ENCODE data around the gene TBC1D2B. TPM values are rescaled to one million over a fixed set of nuclear protein-coding genes. Genes with fewer than 3 reads are reported as not detected.

Gene TBC1D2B
- total RNA-seq, 2 donors from 2014 or later, result 54.0 to 58.5 TPM

Other genes starting within 250 kb of the TBC1D2B start
- gene SH2D7, start 14.8 kb upstream of the TBC1D2B start, total RNA-seq, result not detected
- 1 to 10 TPM; 1.2 to 7.9 TPM for gene CIB2, start 53.7 kb upstream of the TBC1D2B start, total RNA-seq
- gene IDH3A, start 71.7 kb upstream of the TBC1D2B start, total RNA-seq, result 100 to 1,000 TPM in 1 of 2 donors, 10 to 100 TPM in 1; 50.9 to 138 TPM
- not detected for gene ACSBG1, start 156.9 kb upstream of the TBC1D2B start, total RNA-seq
- gene DNAJA4, start 186.9 kb upstream of the TBC1D2B start, total RNA-seq, result 10 to 100 TPM; 27.2 to 28.9 TPM
- 10 to 100 TPM; 41.6 to 74.2 TPM for gene SKIC8, start 221.9 kb upstream of the TBC1D2B start, total RNA-seq